ENCODE results near the gene PLCD3. TPM values are rescaled to one million over a fixed set of nuclear protein-coding genes. Genes with fewer than 3 reads are reported as not detected.

The PLCD3 gene
- total and polyA plus RNA-seq, 2 of the 8 experiments (the other 6 are each of a cell fraction or from before 2014, with no cell fraction given), result 26.5 to 48.1 TPM

GRCh38 chr17:45138911-45139532 is 6.7 kb upstream of the PLCD3 start:
- FAIRE-seq (no peak), DNase-seq (ENCODE audit: low read depth in 1 of 2, low spot score in 2 of 2) (no peak)
- Histone ChIP-seq H3K4me2 (ENCODE audit: insufficient read depth in 1 of 2, low read depth in 2 of 2, low read length in 2 of 2) (no peak overlapping the region), H3K27me3 (replicated peaks in 1 of 4; ENCODE audit: control insufficient read depth in 3 of 4, extremely low read depth in 1 of 4, insufficient read depth in 3 of 4, low read length in 3 of 4) (no peaks in the 10 kb centered on the region), H3K36me3 (ENCODE audit: control insufficient read depth in 2 of 4, insufficient read depth in 4 of 4, low read length in 3 of 4) (no peaks in the 10 kb centered on the region), H3K9ac (replicated peaks in 1 of 4; ENCODE audit: extremely low read depth in 1 of 4, low read depth in 3 of 4, low read length in 3 of 4) (no peak overlapping the region), H4K20me1 (replicated peaks in 1 of 2; ENCODE audit: control insufficient read depth in 1 of 2, insufficient read depth in 2 of 2, low read length in 2 of 2) (no peaks in the 10 kb centered on the region), H2BK20ac (ENCODE audit: low read length) (no peak overlapping the region), H3K4me1 (replicated peaks in 1 of 4; ENCODE audit: control insufficient read depth in 3 of 4, insufficient read depth in 4 of 4, low read length in 3 of 4) (peaks cover 0 to 12% (median 9%) of the 10 kb centered on the region in 4 experiments; a peak in 5 of 7 replicates), H3K9me3 (ENCODE audit: insufficient read depth in 2 of 2, low read depth in 1 of 2, low read length in 1 of 2) (no peaks in the 10 kb centered on the region), H3K4ac (replicated peaks; ENCODE audit: insufficient read length, low read depth, low read length) (no peak overlapping the region), H2BK15ac (ENCODE audit: low read length) (no peak overlapping the region), H3K27ac (ENCODE audit: low read depth, low read length) (no peak overlapping the region), H2AK5ac (ENCODE audit: low read depth, low read length) (no peak overlapping the region), H3K23me2 (ENCODE audit: low read depth, low read length) (peaks cover 5% of the 10 kb centered on the region), H3K4me3 (ENCODE audit: extremely low read depth in 1 of 4, insufficient read depth in 2 of 4, low read depth in 3 of 4, low read length in 4 of 4) (no peak overlapping the region), H2AFZ (ENCODE audit: low read length) (no peak overlapping the region), H3K14ac (ENCODE audit: insufficient read length) (no peak overlapping the region), H4K8ac (ENCODE audit: extremely low read depth, insufficient read depth, low read length) (no peak overlapping the region), H3K56ac (replicated peaks; ENCODE audit: insufficient read length, low read depth, low read length) (no peak overlapping the region), H4K5ac (ENCODE audit: insufficient read length, low read depth, low read length) (no peak overlapping the region), H2BK120ac (replicated peaks; ENCODE audit: low read depth, low read length) (no peak overlapping the region), H3K79me2 (ENCODE audit: control insufficient read depth in 1 of 2, insufficient read depth in 2 of 2, low read length in 2 of 2) (no peaks in the 10 kb centered on the region), H3K18ac (ENCODE audit: extremely low read depth, low read length) (no peak overlapping the region), H4K91ac (replicated peaks; ENCODE audit: insufficient read length, low read length) (no peak overlapping the region), H2BK12ac (ENCODE audit: low read depth, low read length) (no peak overlapping the region), H3K79me1 (ENCODE audit: low read depth, low read length) (no peaks in the 10 kb centered on the region), H3K23ac (ENCODE audit: insufficient read length) (no peak overlapping the region), H2BK5ac (ENCODE audit: low read depth, low read length) (no peak overlapping the region)
- ChIA-PET CTCF (ENCODE audit: partially characterized antibody) (interaction anchor here (1.1 to 11.7 kb wide), 4 partner anchors 12 to 97 kb away, joined by 3 to 156 read pairs (median 47); partner anchors contain the start of genes HEXIM1 and HEXIM2), POLR2A (ENCODE audit: partially characterized antibody) (interaction anchor here (1.0 to 15.8 kb wide), 5 partner anchors 10 to 32 kb away, joined by 3 to 185 read pairs (median 9); partner anchors contain the start of genes HEXIM1 and HEXIM2)
- WGBS, 2 experiments (ENCODE audit: extremely low coverage in 1 of 2, insufficient coverage in 1 of 2, insufficient read length in 1 of 2, insufficient replicate concordance in 2 of 2, low coverage in 1 of 2, low lambda C conversion rate in 2 of 2, missing lambda C conversion rate in 1 of 2), result 80% methylated on average over 14 of the region's 14 CpGs; no CpG with 5 or more reads in 1 of the 2 experiments
- TF ChIP-seq RXRA (IDR thresholded peaks at IDR 0.05; ENCODE audit: insufficient read depth, low read depth, low read length) (no peak), CEBPB (IDR thresholded peaks at IDR 0.05; ENCODE audit: low read depth, low read length) (no peak), JUN (IDR thresholded peaks at IDR 0.05; ENCODE audit: low read depth, low read length) (no peak), CHD2 (IDR thresholded peaks at IDR 0.05; ENCODE audit: low read length) (no peak), RNF2 (IDR thresholded peaks at IDR 0.05; ENCODE audit: borderline replicate concordance, low read depth, low read length, missing control alignments, poor library complexity, severe bottlenecking) (no peak), CREB1 (IDR thresholded peaks at IDR 0.05) (no peak), SP1 (IDR thresholded peaks at IDR 0.05; ENCODE audit: low read depth, low read length) (no peak), CTCF (IDR thresholded peaks at IDR 0.05; ENCODE audit: control extremely low read depth in 1 of 3, insufficient read depth in 1 of 3, low read depth in 1 of 3, low read length in 3 of 3) (no peak), EGR1 (IDR thresholded peaks at IDR 0.05; ENCODE audit: borderline replicate concordance, low read depth, low read length) (no peak), TBP (IDR thresholded peaks at IDR 0.05; ENCODE audit: low read depth, low read length) (no peak), MAX (IDR thresholded peaks at IDR 0.05) (no peak)
